SK-N-MC (cell line): ENCODE measurements around the gene PIK3C3.

Source experiments
- EZH2 ChIP-seq: fragments of 200-600 bp; sonication (generic); IDR thresholded peaks from one replicate; pipeline ENCODE4 v1.6.1; 2017; ENCODE audit warnings: antibody characterized with exemption
- POLR2AphosphoS5 ChIP-seq: IDR thresholded peaks from 2 replicates; pipeline ENCODE4 v1.6.1; 2012; ENCODE audit warnings: mild to moderate bottlenecking, low read depth, low read length, borderline replicate concordance

DNA sequence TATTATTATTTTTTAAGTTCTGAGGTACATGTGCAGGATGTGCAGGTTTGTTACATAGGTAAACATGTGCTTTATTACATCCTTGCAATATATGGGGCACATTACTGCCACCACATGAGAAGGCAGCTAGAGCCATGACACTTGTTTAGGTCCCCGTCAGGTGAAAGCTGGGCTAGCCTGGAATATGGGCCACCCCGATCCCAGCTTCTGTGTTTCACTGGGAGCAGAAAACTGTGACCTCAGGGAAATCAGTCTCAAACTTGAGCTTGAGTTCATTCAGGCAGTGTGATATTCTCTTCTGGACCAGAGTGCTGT, 176.9 kb downstream of the PIK3C3 start:
- no peak for TF ChIP-seq EZH2
- no peak for TF ChIP-seq POLR2AphosphoS5
